HG03159 (cell line): ENCODE data around the gene PANX2.

Experiments
- ATAC-seq: cut with Tn5 transposase; IDR thresholded peaks from one replicate; pipeline ENCODE4 v1.9.1; 2021; ENCODE audit warnings: mild to moderate bottlenecking, moderate library complexity; ENCODE audit not compliant: unreplicated experiment

The PANX2 gene

GRCh38 chr22:50183141-50183971, 12.8 kb downstream of the PANX2 start:
- no peak for ATAC-seq

DNA sequence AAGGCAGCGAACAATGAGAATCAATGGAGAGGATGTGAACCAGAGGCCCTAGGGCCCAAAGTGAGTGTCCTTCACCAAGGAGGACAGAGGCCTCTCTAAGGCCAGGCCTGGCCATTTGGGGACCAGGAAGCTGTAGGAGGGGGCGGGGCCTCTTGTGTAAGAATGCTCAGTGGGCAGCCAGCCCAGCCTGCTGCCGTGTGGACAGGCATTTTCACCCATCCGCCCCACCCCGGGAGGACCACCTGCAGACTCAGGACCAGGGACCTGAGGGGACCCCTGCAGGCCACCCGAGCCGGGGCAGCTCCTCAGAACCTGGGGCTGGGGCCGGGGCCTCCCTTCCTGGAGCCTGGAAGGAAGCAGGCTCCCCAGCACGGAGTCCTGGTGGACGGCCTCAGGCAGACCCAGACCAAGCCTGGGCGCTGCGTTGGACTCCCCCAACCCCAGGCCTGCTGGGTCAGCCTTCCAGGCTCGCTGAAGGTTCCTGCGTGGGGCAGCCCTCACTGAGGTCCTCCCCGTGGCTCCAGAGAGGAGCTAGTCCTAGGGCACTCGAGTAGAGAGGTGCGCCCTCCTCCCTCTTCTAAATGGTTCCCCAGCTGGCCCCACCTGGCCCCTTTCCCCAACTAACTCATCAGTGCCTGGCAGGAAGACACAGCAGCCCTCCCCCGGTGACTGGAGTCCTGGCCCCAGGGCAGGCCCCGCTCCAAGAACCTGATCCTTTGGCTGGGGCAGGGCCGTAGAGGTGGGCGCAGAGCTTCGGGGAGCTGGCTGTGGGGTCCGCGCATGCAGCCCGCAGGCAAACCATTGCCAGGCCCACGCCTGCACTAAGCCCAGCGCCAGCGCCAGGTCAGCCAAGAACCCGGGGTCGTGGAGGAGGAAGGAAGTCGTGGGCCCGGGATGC, 13.7 kb downstream of the PANX2 start:
- ATAC-seq: no peak

DNA sequence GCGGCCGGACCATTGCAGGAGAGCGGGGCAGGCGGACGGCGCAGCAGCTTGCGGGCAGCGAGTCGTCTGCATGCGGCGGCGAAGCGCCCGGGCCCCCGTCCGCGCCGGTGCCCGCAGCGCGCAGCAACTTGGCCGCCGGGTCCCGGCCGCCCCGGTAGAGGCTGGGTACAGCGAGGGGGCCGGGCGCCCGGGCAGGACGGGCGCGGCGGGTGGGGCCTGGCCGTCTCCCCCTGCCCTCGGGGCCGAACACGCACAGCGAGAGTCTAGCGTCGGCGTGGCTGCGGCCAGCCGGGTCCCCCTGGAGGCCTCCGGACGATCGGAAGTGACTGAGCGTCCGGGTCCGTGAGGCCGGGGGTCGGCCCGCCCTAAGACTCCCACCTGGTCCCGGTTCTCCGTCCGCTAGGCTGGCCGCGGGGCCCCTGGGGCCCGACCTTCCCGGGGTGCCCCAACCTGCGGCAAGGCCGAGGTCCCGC, 14.4 kb downstream of the PANX2 start:
- no peak for ATAC-seq

DNA sequence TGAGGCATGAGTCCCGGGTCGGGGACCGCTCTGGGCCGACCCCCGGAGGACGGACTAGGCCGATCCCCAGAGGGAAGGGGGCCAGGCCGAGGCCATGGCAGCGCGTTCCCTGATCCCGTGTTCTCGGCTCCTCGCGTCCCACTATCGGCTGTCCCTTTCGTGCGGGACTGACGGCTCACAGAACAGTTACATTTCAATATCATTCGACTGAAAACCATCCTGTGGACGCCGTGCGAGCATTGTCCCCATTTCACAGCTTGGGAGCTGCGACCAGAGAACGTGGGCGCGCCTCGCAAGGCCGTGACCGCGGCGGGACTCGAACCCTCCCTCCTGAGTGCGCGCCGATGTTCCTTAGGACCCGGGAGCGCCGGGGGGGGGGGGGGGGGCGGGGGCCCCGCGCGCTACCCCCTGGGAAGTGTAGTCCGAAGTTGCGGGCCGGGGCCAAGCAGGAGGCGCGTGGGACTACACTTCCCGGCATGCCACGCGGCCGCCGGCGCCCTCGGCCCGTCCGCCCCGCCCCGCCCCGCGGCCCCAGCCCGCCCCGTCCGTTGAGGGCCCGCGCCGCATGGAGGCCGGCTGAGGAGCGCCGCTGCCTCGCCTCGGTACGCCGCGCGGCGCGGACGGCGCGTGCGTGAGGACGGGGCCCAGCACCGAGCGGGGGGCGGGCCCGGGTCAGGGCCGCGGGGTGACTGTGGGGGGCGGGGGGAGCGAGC, 15.0 kb downstream of the PANX2 start, which contains the start of gene TRABD:
TSS of gene TRABD (plus strand) at position 539 of the 713 bp plus-strand sequence. CDS start 7,148 bp downstream, outside the sequence.
- ATAC-seq: peak; percentile 35

DNA sequence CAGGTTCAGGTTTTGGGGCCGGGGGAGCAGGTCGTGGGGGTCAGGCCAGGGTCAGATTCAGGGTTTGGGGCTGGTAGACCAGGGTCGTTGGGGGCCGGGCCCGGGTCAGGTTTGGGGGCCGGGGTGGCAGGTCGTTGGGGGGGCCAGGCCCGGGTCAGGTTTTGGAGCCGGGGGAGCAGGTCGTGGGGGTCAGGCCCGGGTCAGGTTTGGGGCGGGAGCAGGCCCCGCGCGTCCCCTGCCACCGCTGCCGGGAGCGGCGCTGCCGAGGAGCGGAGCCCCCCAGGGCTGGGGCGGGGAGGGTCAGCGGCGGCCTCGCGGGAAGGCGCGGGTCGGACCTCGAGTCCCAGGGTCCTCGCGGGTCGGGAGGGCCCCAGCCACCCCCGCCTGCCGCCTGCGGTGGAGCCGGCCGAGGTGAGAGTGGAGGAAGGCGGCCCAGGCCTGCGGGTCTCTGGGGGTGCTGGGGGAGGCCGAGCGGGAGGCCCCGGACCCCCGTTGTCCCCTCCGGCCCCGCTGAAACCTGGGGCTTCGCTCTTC, 15.7 kb downstream of the PANX2 start:
- no peak for ATAC-seq

- ATAC-seq: no peak
These were observed 16.4 kb downstream of the PANX2 start for GRCh38 chr22:50186761-50187523.

GRCh38 chr22:50188356-50188755, 17.8 kb downstream of the PANX2 start:
- no peak for ATAC-seq

DNA sequence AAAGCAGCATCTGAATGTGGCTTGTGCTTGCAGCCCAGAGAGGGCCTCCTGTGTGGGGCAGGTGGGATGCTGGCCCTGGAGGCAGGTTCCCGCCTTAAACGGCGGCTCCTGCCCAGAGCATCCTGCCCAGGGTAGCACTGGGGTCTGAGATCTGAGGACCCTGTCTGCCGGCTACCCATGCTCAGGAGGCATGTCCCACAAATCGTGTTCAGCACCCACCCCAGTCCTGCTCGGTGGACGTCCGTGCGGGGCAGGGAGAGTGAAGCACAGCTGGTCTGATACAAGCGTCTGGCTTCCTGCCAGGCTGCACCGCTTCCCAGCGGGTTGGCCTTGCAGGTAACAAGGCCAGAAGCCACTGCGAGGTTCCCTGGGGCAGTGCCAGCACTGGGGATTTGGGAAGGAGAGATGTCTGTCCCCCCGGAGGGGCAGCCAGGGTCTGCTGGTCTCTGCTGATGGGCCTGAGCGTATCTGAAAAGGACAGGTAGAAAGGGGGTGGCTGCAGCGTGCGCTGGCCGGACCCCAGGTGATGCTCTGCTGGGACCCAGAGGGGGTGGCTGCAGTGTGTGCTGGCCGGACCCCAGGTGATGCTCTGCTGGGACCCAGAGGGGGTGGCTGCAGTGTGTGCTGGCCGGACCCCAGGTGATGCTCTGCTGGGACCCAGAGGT, 18.8 kb downstream of the PANX2 start:
- ATAC-seq: no peak

DNA sequence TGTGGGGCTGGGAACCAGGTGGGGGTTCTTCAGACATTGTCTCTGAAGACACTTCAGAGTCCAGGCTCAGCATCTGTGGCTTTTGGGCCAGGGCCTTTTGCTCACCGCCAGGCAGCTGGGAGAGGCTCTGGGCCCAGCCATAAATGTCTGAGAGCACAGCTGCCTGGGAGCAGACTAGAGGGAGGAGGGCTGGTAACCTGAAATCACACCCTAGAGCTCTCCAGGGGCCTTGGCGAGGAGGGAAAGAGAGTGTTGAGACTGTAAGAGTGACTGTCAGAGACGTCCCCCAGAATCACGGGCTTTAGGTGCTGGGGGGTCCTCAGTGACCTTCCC, 19.3 kb downstream of the PANX2 start:
- no peak for ATAC-seq

GRCh38 chr22:50190182-50190940, 19.8 kb downstream of the PANX2 start:
- peak; percentile 32 for ATAC-seq

DNA sequence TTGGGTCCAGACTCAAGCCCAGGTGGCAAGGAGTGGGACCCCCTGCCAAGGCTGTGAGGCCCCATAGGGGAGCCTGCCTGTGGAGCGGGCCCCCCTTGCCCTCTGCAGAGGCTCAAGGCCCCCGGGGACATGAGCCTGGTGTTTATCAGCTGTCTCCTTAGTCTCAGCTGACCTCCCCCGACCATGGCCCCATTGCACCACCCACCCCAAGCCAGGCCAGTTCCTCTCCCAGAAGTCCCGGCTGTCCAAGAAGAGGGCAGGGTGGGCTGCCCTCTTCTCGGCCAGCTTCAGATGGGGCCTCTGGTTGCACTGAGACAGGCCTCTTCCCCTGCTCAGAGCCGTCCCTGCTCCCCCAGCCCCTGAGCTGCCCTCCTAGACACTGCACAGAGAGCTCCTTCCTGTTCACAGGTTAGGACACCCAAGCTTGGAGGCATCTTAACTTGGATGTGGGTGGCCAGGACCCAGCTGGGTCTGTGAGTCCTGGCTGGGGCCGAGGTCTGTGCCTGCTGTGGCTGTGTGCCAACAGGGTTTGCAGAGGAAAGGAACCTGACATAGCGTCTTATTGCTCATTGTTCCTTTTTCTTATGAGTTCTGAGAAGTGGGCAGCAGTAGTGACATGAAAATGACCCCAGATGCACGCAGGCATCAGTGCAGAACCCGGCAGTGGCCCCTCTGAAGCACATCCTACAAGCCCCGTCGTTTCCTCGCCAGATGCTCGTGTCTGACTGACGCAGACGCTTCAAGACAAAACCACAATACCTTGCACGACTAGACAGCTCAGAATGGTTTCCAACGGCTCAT, 20.6 kb downstream of the PANX2 start:
- ATAC-seq: peak; percentile 32

DNA sequence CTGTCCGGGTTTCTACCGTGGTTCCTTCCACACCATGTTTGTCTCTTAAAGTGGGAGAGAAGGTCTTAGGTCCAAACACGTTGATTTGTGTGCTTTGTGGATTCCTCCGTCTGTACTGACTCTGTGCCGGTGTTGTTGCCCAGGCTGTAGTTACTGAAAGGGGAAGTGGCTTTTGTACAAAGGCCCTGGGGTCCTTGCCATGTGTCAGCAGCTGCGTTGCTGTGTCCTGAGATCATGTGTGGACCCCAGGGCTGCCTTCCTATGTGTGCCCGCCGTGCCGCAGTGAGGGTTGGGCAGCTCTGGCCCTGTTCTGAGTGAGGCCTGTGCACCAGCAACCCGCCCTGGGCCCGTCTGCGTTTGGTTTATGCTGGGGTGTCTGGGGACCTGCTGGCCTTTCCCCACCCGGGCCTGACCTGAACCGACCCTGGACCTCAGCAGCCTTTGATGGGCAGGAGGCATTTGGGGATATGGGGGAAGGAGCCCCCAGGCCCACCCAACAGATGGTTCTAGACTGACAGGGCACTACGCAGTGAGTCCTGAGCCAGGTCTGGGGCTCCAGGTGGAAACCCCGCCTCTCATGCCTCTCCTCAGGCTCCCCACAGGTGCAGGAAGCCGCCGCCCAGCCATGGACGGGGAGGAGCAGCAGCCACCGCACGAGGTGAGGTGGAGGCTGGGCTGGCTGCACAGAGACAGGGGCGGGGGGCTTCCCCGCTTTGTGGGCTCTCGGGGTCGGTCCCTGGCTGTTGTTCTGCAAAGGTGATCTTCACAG, 22.1 kb downstream of the PANX2 start:
- no peak for ATAC-seq

GRCh38 chr22:50193621-50194020, 23.1 kb downstream of the PANX2 start:
- ATAC-seq: no peak

DNA sequence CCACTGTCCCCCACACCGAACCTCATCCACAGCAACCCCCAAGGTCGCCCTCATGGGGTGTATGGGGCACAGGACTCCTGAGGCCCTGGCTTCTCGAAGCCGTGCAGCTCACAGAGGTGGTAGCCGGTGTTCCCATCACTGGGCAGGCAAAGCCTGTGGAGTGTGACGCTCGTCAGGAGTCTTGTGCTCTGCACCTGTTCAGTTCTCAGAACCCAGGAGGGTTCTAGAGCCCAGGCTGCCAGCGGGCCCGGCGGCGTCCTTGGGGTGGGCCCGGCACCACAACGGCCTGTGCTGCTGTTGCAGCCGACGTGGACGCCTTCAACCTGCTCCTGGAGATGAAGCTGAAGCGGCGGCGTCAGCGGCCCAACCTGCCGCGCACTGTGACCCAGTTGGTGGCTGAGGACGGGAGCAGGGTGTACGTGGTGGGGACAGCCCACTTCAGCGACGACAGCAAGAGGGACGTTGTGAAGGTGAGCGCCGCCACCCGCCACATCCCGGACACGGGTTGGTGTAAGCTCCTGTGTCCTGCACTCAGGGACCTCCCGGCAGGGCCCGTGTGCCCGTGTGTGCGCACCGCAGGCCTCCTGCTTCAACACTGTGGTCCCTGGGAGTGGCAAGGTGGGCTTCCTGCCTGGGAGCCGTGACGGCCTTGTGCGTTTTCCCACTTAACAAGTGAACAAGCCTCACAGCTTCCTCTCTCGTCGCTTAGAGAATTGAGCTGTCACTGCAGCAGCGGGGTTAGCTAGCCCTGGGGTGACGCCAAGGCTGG, 23.7 kb downstream of the PANX2 start:
- ATAC-seq: no peak

GRCh38 chr22:50196256-50196655, 25.7 kb downstream of the PANX2 start:
- no peak for ATAC-seq

DNA sequence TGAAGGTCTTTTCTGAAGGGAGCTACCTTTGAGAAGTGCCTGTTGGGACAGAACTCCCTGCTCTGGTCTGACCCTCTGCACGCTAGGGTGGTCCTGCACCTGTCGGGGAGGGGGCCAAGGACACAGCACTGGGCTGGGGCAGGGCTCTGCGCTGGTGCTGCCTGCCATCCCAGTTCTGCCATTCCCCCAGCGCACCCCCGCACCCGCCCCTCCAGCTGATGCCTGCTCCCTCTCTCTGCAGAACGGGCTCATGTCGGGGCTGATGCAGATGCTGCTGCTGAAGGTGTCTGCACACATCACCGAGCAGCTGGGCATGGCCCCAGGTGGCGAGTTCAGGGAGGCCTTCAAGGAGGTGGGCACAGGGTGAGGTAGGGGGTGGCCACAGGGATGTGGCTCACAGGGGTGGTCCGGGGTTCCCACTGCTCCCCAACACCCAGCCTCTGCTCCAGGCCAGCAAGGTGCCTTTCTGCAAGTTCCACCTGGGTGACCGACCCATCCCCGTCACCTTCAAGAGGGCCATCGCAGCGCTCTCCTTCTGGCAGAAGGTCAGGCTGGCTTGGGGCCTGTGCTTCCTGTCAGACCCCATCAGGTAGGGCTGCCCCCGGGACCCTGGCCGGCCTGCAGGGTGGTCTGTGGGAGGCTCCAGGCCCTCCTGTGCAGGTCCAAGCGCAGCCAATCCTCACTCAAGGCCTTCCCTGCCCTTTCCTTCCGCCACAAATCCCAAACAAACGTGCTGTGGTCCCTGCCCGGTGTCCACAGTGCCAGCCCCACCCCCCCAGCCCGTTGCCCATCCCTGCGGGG, 26.7 kb downstream of the PANX2 start:
- no peak for ATAC-seq
